A673 (cell line): ENCODE measurements around the gene SNX32.

ENCODE experiments used
- CTCF ChIP-seq: fragments of 300-800, 200-600 bp; sonication (generic); conservative IDR thresholded peaks from 2 replicates; pipeline ENCODE4 v1.5.1; 2017; ENCODE audit warnings: low read depth, mild to moderate bottlenecking, antibody characterized with exemption, low read length, moderate library complexity, mixed read lengths
- EZH2 ChIP-seq: fragments of 200-600 bp; sonication (generic); IDR thresholded peaks from 2 replicates; pipeline ENCODE4 v1.6.1; 2017; ENCODE audit warnings: borderline replicate concordance, low read depth, mild to moderate bottlenecking, mixed read lengths, antibody characterized with exemption, low read length; ENCODE audit not compliant: poor library complexity, severe bottlenecking

GRCh38 chr11:65797711-65798110 lies 36.1 kb upstream of the SNX32 start:
- TF ChIP-seq CTCF (no peak), EZH2 (no peak)
